Brain microvascular endothelial cell (primary cell): ENCODE measurements around the gene FAM20C.

Experiments used
- DNase-seq: peaks from one replicate; pipeline ENCODE4 v3.0.0-alpha.2; 2020
- H3K27ac ChIP-seq: fragments of 250-450 bp; sonication (Bioruptor Pico); 2 replicates; pipeline ENCODE4 v1.5.1; 2020; ENCODE audit warnings: mild to moderate bottlenecking, moderate library complexity
- H3K27me3 ChIP-seq: fragments of 250-450 bp; sonication (Bioruptor Pico); replicated peaks from 2 replicates; pipeline ENCODE4 v1.5.1; 2020; ENCODE audit warnings: mild to moderate bottlenecking
- H3K36me3 ChIP-seq: fragments of 250-450 bp; sonication (Bioruptor Pico); replicated peaks from 2 replicates; pipeline ENCODE4 v1.5.1; 2020; ENCODE audit warnings: mild to moderate bottlenecking
- H3K4me3 ChIP-seq: 2 replicates; pipeline ENCODE4 v1.5.1; 2011; ENCODE audit warnings: low read depth, mild to moderate bottlenecking, control low read depth, low read length, moderate library complexity
- CTCF ChIP-seq: IDR thresholded peaks from 2 replicates; pipeline ENCODE4 v1.5.1; 2011; ENCODE audit warnings: low read depth, mild to moderate bottlenecking, moderate library complexity, low read length, control low read depth, inconsistent platforms; ENCODE audit errors: missing control alignments
- in situ Hi-C: cut with HindIII; loops from 2 replicates; pipeline ENCODE4 v1.10.0; 2017; ENCODE audit warnings: low sequenced_read_pairs, low pct_ligation_motif_present

The FAM20C gene

GRCh38 chr7:170551-171363, 21.6 kb upstream of the FAM20C start:
- Histone ChIP-seq H3K4me3 (no peak overlapping the region), H3K27me3 (no peaks in the 10 kb centered on the region), H3K36me3 (no peaks in the 10 kb centered on the region), H3K27ac (no peak overlapping the region)
- in situ Hi-C loops, result no loop called here
- DNase-seq, result no peak
- no peak for TF ChIP-seq CTCF

GRCh38 chr7:171364-171904, 20.9 kb upstream of the FAM20C start:
- Histone ChIP-seq H3K27me3 (no peaks in the 10 kb centered on the region), H3K27ac (no peak overlapping the region), H3K36me3 (no peaks in the 10 kb centered on the region), H3K4me3 (no peak overlapping the region)
- peak; percentile 7 for TF ChIP-seq CTCF
- in situ Hi-C loops, result no loop called here
- no peak for DNase-seq

GRCh38 chr7:171912-172515, 20.4 kb upstream of the FAM20C start:
- Histone ChIP-seq H3K27ac (no peak overlapping the region), H3K36me3 (no peaks in the 10 kb centered on the region), H3K4me3 (no peak overlapping the region), H3K27me3 (no peaks in the 10 kb centered on the region)
- no peak for TF ChIP-seq CTCF
- DNase-seq, result no peak
- in situ Hi-C loops, result no loop called here

- DNase-seq, result no peak
- Histone ChIP-seq H3K27ac (no peak overlapping the region), H3K27me3 (no peaks in the 10 kb centered on the region), H3K4me3 (no peak overlapping the region), H3K36me3 (no peaks in the 10 kb centered on the region)
- no peak for TF ChIP-seq CTCF
- in situ Hi-C loops, result no loop called here
These were observed 19.0 kb upstream of the FAM20C start for GRCh38 chr7:173209-173918.

- Histone ChIP-seq H3K27me3 (no peaks in the 10 kb centered on the region), H3K27ac (no peak overlapping the region), H3K36me3 (no peaks in the 10 kb centered on the region), H3K4me3 (no peak overlapping the region)
- no peak for DNase-seq
- no peak for TF ChIP-seq CTCF
- in situ Hi-C loops, result no loop called here
These were observed 17.7 kb upstream of the FAM20C start for GRCh38 chr7:174716-175115.
